VCaP (cell line): ENCODE data around the gene SMPD1.

Source experiments
- H3K27ac ChIP-seq: fragments of 450-650 bp; 2 replicates; pipeline ENCODE4 v1.5.1; 2017
- CTCF ChIP-seq: fragments of 450-650 bp; conservative IDR thresholded peaks from 2 replicates; pipeline ENCODE4 v1.5.1; 2017; ENCODE audit warnings: mild to moderate bottlenecking, moderate library complexity

Gene SMPD1

DNA sequence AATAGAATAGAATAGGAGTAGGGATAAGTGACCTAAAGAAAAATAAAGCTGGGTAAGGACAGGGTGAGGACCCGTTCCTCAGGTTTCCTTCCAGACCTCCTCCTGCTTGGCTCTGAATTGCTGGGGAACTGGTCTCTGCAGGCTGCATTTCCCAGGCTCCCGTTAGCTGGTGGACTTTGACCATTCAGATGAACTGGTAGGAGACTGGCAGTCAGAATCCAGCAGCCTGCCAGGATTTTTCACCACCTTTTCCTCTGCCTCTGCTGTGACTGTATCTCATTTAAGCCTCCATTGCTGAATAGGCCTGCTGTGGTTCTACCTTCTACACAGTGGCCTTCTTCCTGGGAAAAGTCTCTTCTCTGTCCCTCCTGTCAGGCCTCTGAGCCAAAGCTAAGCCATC lies 24.6 kb upstream of the SMPD1 start:
- H3K27ac ChIP-seq: 0 out of 2 replicates have a peak overlapping the region, but pooled peaks have one; percentile 14
- no peak for TF ChIP-seq CTCF

DNA sequence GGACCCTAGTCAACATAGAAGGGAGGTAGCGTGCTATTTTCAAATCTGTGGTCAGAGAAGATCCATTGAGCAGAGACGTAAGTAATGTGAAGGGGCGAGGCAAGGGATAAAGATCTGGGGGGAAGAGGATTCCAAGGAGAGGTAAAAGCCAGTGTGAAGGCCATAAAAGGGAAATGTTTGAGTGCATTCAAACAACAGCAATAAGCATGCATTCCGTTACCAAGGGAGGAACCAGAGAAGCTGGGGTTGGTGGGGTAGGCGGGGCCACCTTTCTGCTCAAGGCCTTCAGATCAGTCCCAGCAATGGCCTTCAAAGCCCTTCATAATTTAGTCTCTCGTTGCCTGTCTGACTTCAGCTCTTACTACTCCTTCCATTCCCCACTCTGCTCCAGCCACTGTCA lies 18.4 kb upstream of the SMPD1 start:
- no peak for TF ChIP-seq CTCF
- no peak overlapping the region for H3K27ac ChIP-seq

- no peak for TF ChIP-seq CTCF
- no peak overlapping the region for H3K27ac ChIP-seq
Measured at GRCh38 chr11:6377902-6378639, 12.2 kb upstream of the SMPD1 start.

DNA sequence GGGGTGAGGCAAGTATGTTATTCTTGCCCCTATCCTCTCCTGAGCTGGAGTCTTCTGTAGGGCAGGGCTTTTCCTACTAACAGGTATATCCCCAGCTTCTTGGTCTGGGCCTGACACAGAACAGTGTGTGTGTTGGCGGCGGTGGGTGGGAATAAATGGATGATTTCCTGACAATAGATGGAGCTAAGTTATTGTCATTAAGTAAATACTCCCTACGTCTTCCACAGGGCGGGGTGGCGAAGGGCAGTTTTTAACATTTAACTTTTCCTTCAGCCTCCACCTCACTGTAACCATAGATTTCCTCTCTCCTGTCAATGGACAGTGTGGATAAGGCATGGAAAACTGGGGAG lies 11.7 kb upstream of the SMPD1 start:
- no peak for TF ChIP-seq CTCF
- H3K27ac ChIP-seq: no peak overlapping the region

- no peak overlapping the region for H3K27ac ChIP-seq
- no peak for TF ChIP-seq CTCF
Measured at GRCh38 chr11:6385046-6385777, 5.1 kb upstream of the SMPD1 start.

DNA sequence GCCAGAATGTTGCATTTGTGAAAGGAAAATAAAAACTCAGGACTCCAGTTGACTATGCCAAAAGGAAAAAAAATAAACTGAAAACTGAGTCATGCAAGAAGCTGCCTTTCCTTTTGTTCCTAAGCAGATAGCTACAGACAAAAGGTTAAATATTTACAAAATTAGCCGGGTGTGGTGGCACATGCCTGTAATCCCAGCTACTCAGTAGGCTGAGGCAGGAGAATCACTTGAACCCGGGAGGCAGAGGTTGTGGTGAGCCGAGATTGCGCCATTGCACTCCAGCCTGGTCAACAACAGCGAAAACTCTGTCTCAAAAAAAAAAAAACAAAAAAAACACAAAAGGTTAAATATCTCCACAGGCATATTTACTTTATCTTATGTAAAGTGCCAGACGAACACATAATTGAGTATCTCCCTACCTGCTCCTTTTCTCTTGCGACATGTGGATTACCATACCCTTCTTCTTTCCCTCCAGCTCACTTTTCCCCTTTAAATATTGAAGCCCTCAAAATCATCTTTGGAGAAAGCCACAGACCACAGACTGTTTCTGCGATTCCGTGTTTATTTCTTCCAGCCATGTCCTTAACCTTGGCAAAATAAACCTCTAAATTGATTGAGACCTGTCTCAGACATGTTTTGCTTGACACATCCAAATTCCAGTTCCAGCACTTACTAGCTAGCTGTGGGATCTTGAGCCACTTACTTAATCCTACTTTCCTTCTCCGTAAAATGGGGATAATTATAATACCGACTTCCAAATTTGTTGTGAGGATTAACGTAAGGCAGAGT lies 2.3 kb upstream of the SMPD1 start:
- TF ChIP-seq CTCF: no peak
- no peak overlapping the region for H3K27ac ChIP-seq

DNA sequence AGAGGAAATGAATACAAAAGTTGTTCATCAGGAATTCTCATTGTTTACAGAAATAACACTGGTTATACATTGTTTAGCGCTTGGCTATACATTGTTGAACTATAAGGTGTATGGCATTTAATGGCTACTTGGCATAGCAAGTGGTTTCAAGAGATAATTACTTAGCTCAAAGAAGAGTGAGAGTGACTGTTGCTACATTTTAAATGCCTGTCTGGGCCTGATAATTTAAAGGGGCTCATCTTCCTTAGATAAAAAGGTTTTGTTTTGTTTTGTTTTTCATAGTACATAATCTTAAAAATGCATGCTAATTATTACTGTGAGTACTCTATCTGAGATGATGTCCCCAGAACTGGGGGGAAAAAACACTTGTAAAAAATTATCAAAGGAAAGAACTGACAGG lies 1.5 kb upstream of the SMPD1 start:
- peak overlapping the region; percentile 71; the same call in 1 of the 2 replicates for H3K27ac ChIP-seq
- TF ChIP-seq CTCF: no peak
